ENCODE data around the gene SRP54. TPM values are rescaled to one million over a fixed set of nuclear protein-coding genes. Genes with fewer than 3 reads are reported as not detected.

The SRP54 gene
- total and polyA plus RNA-seq, 2 of the 13 experiments (the other 11 are each of a cell fraction or from before 2014, with no cell fraction given) = 42.2 to 207 TPM

GRCh38 chr14:35046048-35046750 is 63.4 kb downstream of the SRP54 start, which contains the start of gene FAM177A1 (continued):
- peak; percentile 77; the same call in 1 of the 2 replicates for TF ChIP-seq NFATC3 (CRISPR knock-in tag; IDR thresholded peaks at IDR 0.05)
- no peak for TF ChIP-seq MLLT10 (CRISPR knock-in tag; IDR thresholded peaks at IDR 0.05)
- TF ChIP-seq ZSCAN31 (CRISPR knock-in tag; IDR thresholded peaks at IDR 0.05; ENCODE audit: low read depth) = peak; percentile 100
- TF ChIP-seq PRDM10 (CRISPR knock-in tag; IDR thresholded peaks at IDR 0.05; ENCODE audit: low read depth) = no peak
- TF ChIP-seq IKZF1 (IDR thresholded peaks at IDR 0.05) = no peak
- TF ChIP-seq SNAPC2 (CRISPR knock-in tag; IDR thresholded peaks at IDR 0.05) = no peak; the same call in 1 of the 2 replicates
- TF ChIP-seq GATAD1 (CRISPR knock-in tag; IDR thresholded peaks at IDR 0.05) = peak; percentile 86
- TF ChIP-seq LRRFIP1 (CRISPR knock-in tag; conservative IDR thresholded peaks at IDR 0.05) = peak; percentile 41; the same call in 1 of the 2 replicates
- TF ChIP-seq HMGXB4 (CRISPR knock-in tag; IDR thresholded peaks at IDR 0.05; ENCODE audit: borderline replicate concordance in 1 of 2, low read depth in 1 of 2) = peak; percentile 96 to 98
- peak; percentile 78 for TF ChIP-seq ZNF143 (CRISPR knock-in tag; IDR thresholded peaks at IDR 0.05)
- peak; percentile 100 for TF ChIP-seq KDM5B (CRISPR knock-in tag; IDR thresholded peaks at IDR 0.05; ENCODE audit: borderline replicate concordance)
- peak; percentile 100 for TF ChIP-seq POLR2G (IDR thresholded peaks at IDR 0.05; ENCODE audit: low read depth, low read length)
- no peak; the same call in none of the 2 replicates for TF ChIP-seq MEIS1 (CRISPR knock-in tag; IDR thresholded peaks at IDR 0.05; ENCODE audit: borderline replicate concordance)
- peak; percentile 81; the same call in 1 of the 2 replicates for TF ChIP-seq IRX3 (CRISPR knock-in tag; IDR thresholded peaks at IDR 0.05; ENCODE audit: borderline replicate concordance, low read depth)
- peak; percentile 98 for TF ChIP-seq ZBTB21 (CRISPR knock-in tag; IDR thresholded peaks at IDR 0.05)
- TF ChIP-seq HNF4A (CRISPR knock-in tag; IDR thresholded peaks at IDR 0.05) = peak; percentile 13; the same call in 1 of the 2 replicates
- peak; percentile 82; the same call in 1 of the 2 replicates for TF ChIP-seq RXRB (CRISPR knock-in tag; IDR thresholded peaks at IDR 0.05; ENCODE audit: borderline replicate concordance)
- peak; percentile 57 for TF ChIP-seq RARA (CRISPR knock-in tag; IDR thresholded peaks at IDR 0.05)
- TF ChIP-seq RFX3 (CRISPR knock-in tag; IDR thresholded peaks at IDR 0.05) = no peak; the same call in 1 of the 2 replicates
- peak; percentile 98 for TF ChIP-seq SIN3A (IDR thresholded peaks at IDR 0.05; ENCODE audit: borderline replicate concordance, low read depth, low read length)
- TF ChIP-seq ZNF564 (CRISPR knock-in tag; IDR thresholded peaks at IDR 0.05) = peak; percentile 96
- 0 out of 2 replicates have a peak, but pooled peaks have one; percentile 11 for TF ChIP-seq DNMT3B (CRISPR knock-in tag; conservative IDR thresholded peaks at IDR 0.05)
- peak; percentile 97 for TF ChIP-seq ZNF780A (CRISPR knock-in tag; IDR thresholded peaks at IDR 0.05)
